A549 treated with AZD9567 at 1 μM for 4 hours (cell line): Measurements from ENCODE around the gene LDLRAD2. TPM values are rescaled to one million over a fixed set of nuclear protein-coding genes. Genes with fewer than 3 reads are reported as not detected.

ENCODE experiments used
- total RNA-seq: library from RNA; stranded (reverse); fragments of 200-300 nt; extraction: Qiagen RNA extraction; gene quantifications from 5 replicates; pipeline ENCODE4 v1.2.3, GENCODE V29; 2022; ENCODE audit not compliant: insufficient read depth

The LDLRAD2 gene
- 0.05 to 0.27 TPM (median 0.19 TPM) in 4 of 5 replicates, not detected in the other for total RNA-seq

DNA sequence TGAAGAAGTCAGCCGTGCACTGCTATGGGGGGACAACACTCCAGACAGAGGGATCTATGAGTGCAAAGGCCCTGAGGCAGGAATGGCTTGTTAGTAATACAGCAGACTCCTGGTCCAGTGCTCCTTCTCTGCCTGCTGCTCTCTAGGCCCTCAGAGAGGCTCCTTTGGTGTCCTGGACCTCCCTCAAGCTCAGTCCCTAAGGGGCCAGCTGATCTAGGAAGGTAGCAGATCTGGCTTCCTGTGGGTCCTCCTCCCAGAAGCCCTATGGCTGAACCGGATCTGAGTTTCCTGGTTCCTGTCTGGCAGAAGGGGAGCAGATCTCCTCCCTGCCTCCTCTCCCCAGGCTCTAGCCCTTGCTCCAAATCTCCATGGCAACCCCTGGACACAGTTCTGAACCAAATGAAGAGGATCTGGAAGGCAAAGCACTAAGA, at the start of gene LDLRAD2:
Gene LDLRAD2 (plus strand): TSS at position 391 of the 431 bp plus-strand sequence. CDS start 187 bp downstream, outside the sequence.

DNA sequence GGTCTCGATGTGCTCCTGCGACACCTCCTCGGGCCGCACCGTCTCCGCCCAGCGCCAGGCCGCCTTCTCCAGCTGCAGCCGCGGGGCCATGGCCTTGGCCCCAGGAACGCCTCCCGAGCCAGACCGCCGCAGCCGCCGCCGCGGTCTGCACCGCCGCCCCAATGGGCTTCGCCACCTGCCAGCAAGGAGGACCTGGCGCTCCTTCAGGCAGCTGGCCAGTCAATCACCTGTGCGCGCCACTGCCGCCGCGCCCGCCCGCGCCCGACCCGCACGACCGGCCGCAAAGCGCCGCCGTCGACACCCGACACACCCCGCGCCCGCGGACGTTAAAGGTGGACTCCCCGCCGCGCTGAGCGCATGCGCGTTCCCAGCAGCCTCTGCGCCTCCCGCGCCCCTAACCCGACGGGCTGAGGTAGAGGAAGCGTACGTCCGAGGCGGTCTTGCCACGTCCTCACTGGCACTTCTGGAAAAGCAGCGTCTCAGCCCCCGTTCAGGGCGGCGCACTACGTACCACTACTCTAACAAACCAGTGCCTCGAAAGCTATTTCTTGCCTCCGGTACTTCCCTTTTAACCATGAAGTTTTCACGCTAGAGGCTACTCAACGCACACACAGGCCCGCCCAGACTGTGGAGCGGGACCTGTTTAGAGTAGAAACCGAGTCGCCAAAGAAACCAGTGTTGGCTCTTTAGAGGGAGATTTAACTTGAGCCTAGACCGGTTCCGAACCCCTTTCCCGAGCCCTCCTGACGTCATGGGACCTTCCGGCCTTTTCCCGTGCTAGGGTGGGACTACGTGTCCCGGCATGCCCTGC, 29.0 kb upstream of the LDLRAD2 start, which contains the start of gene USP48:
Gene USP48 (minus strand): TSS at position 282 of the 811 bp plus-strand sequence. CDS start 192 bp downstream, at position 90.

Other genes starting within 250 kb of the LDLRAD2 start
- 6.4 to 9.6 TPM (median 9.0 TPM) in 5 replicates for gene RAP1GAP, start 142.9 kb upstream of the LDLRAD2 start, total RNA-seq
- 13.5 to 22.5 TPM (median 17.4 TPM) in 5 replicates for gene USP48, start 29.1 kb upstream of the LDLRAD2 start, total RNA-seq
- gene HSPG2, start 125.0 kb downstream of the LDLRAD2 start, total RNA-seq: 45.1 to 73.5 TPM (median 67.4 TPM) in 5 replicates
- not detected in 5 replicates for gene CELA3B, start 164.8 kb downstream of the LDLRAD2 start, total RNA-seq
- gene CELA3A, start 189.4 kb downstream of the LDLRAD2 start, total RNA-seq: not detected in 5 replicates
- gene CDC42, start 240.4 kb downstream of the LDLRAD2 start, total RNA-seq: 146 to 286 TPM (median 152 TPM) in 5 replicates